WTC11 (cell line): ENCODE measurements around the gene POLH. TPM values are rescaled to one million over a fixed set of nuclear protein-coding genes. Genes with fewer than 3 reads are reported as not detected.
A peak's percentile ranks its signal among the peaks of the same experiment; 100 is the strongest.

Experiments used
- ATAC-seq: fragments of 200-7000 bp; cut with Tn5 transposase; 2 replicates; pipeline ENCODE4 v1.10.0; 2021; ENCODE audit warnings: mild to moderate bottlenecking, moderate library complexity
- Bru-seq: library from RNA; stranded (reverse); fragments of 400-500 nt; gene quantifications from one replicate; lab custom pipeline; 2021; lab: Mats Ljungman, UMichigan
- CTCF ChIA-PET: fragments of 300-600 bp; sonication (Branson Sonifier 250); formaldehyde crosslinking; loops from one replicate; lab custom pipeline; 2021; ENCODE audit warnings: antibody characterized with exemption; lab: Charles Lee
- POLR2A ChIA-PET: fragments of 350-600 bp; sonication (Branson Sonifier 250); formaldehyde crosslinking; loops from one replicate; lab custom pipeline; 2021; ENCODE audit warnings: antibody characterized with exemption; lab: Charles Lee
- DNase-seq: peaks from one replicate; pipeline ENCODE4 v3.0.0; 2021; ENCODE audit warnings: low spot score
- H3K27ac Mint-ChIP-seq: 2 replicates; pipeline ENCODE4 v1.8.0; 2021; ENCODE audit warnings: mixed read lengths
- H3K27me3 Mint-ChIP-seq: 2 replicates; pipeline ENCODE4 v1.8.0; 2021; ENCODE audit warnings: low read depth, mild to moderate bottlenecking, moderate library complexity, mixed read lengths
- H3K36me3 Mint-ChIP-seq: 2 replicates; pipeline ENCODE4 v1.8.0; 2021; ENCODE audit warnings: mixed read lengths
- H3K4me1 Mint-ChIP-seq: 2 replicates; pipeline ENCODE4 v1.8.0; 2022; ENCODE audit warnings: mixed read lengths
- H3K4me3 Mint-ChIP-seq: 2 replicates; pipeline ENCODE4 v1.8.0; 2021; ENCODE audit warnings: mild to moderate bottlenecking, moderate library complexity, mixed read lengths
- H3K9me3 Mint-ChIP-seq: 2 replicates; pipeline ENCODE4 v1.8.0; 2021; ENCODE audit warnings: mixed read lengths
- AR ChIP-seq: fragments of 250-450 bp; sonication (Bioruptor Pico); IDR thresholded peaks from 2 replicates; pipeline ENCODE4 v1.9.0; 2021; ENCODE audit warnings: mild to moderate bottlenecking
- CBFB ChIP-seq: sonication (generic); formaldehyde crosslinking; IDR thresholded peaks from 2 replicates; pipeline ENCODE4 v1.8.1; 2022; ENCODE audit warnings: mild to moderate bottlenecking, low read depth, missing genetic modification reagents
- CDX4 ChIP-seq: fragments of 250-450 bp; sonication (Bioruptor Pico); IDR thresholded peaks from 2 replicates; pipeline ENCODE4 v1.9.0; 2021; ENCODE audit warnings: moderate library complexity, mild to moderate bottlenecking, inconsistent platforms, borderline replicate concordance
- CREB1 ChIP-seq: sonication (generic); formaldehyde crosslinking; IDR thresholded peaks from 2 replicates; pipeline ENCODE4 v1.8.0; 2023; ENCODE audit warnings: mild to moderate bottlenecking, missing genetic modification reagents
- E2F1 ChIP-seq: sonication (generic); formaldehyde crosslinking; IDR thresholded peaks from 2 replicates; pipeline ENCODE4 v1.8.0; 2022; ENCODE audit warnings: mild to moderate bottlenecking, missing genetic modification reagents
- ERG ChIP-seq: fragments of 250-450 bp; sonication (Bioruptor Pico); IDR thresholded peaks from 2 replicates; pipeline ENCODE4 v1.8.0; 2021; ENCODE audit warnings: mild to moderate bottlenecking
- ETV6 ChIP-seq: sonication (generic); formaldehyde crosslinking; IDR thresholded peaks from 2 replicates; pipeline ENCODE4 v1.8.1; 2022; ENCODE audit warnings: mild to moderate bottlenecking, missing genetic modification reagents
- FOXK1 ChIP-seq: sonication (generic); formaldehyde crosslinking; IDR thresholded peaks from 2 replicates; pipeline ENCODE4 v1.8.0; 2022; ENCODE audit warnings: mild to moderate bottlenecking, moderate library complexity, missing genetic modification reagents
- IRF1 ChIP-seq: sonication (generic); formaldehyde crosslinking; IDR thresholded peaks from 2 replicates; pipeline ENCODE4 v1.8.0; 2023; ENCODE audit warnings: missing genetic modification reagents
- MAX ChIP-seq: sonication (generic); formaldehyde crosslinking; IDR thresholded peaks from 2 replicates; pipeline ENCODE4 v1.8.0; 2022; ENCODE audit warnings: mild to moderate bottlenecking, missing genetic modification reagents
- MXD4 ChIP-seq: fragments of 250-450 bp; sonication (Bioruptor Pico); IDR thresholded peaks from 2 replicates; pipeline ENCODE4 v1.8.0; 2021; ENCODE audit warnings: mild to moderate bottlenecking, moderate library complexity, borderline replicate concordance
- NR3C1 ChIP-seq: sonication (generic); formaldehyde crosslinking; conservative IDR thresholded peaks from 2 replicates; pipeline ENCODE4 v1.8.1; 2023; ENCODE audit warnings: low read depth, mild to moderate bottlenecking, missing genetic modification reagents
- OVOL2 ChIP-seq: fragments of 250-450 bp; sonication (Bioruptor Pico); IDR thresholded peaks from 2 replicates; pipeline ENCODE4 v1.9.0; 2021; ENCODE audit warnings: mild to moderate bottlenecking, borderline replicate concordance
- PRRX2 ChIP-seq: fragments of 250-450 bp; sonication (Bioruptor Pico); IDR thresholded peaks from 2 replicates; pipeline ENCODE4 v1.8.0; 2021; ENCODE audit warnings: mild to moderate bottlenecking
- RORB ChIP-seq: fragments of 250-450 bp; sonication (Bioruptor Pico); IDR thresholded peaks from 2 replicates; pipeline ENCODE4 v1.9.0; 2021; ENCODE audit warnings: mild to moderate bottlenecking
- STAT6 ChIP-seq: sonication (generic); formaldehyde crosslinking; conservative IDR thresholded peaks from 2 replicates; pipeline ENCODE4 v1.8.1; 2023; ENCODE audit warnings: mild to moderate bottlenecking, low read depth, missing genetic modification reagents, moderate library complexity
- USF2 ChIP-seq: sonication (generic); formaldehyde crosslinking; IDR thresholded peaks from 2 replicates; pipeline ENCODE4 v1.8.1; 2023; ENCODE audit warnings: mild to moderate bottlenecking, missing genetic modification reagents, moderate library complexity
- ZBTB21 ChIP-seq: sonication (generic); formaldehyde crosslinking; IDR thresholded peaks from 2 replicates; pipeline ENCODE4 v1.8.1; 2023; ENCODE audit warnings: mild to moderate bottlenecking, missing genetic modification reagents, borderline replicate concordance
- ZBTB43 ChIP-seq: sonication (generic); formaldehyde crosslinking; IDR thresholded peaks from 2 replicates; pipeline ENCODE4 v1.8.1; 2023; ENCODE audit warnings: mild to moderate bottlenecking, missing genetic modification reagents
- ZNF396 ChIP-seq: fragments of 250-450 bp; sonication (Bioruptor Pico); IDR thresholded peaks from 2 replicates; pipeline ENCODE4 v1.8.0; 2021; ENCODE audit warnings: mild to moderate bottlenecking, moderate library complexity, borderline replicate concordance
- ZNF423 ChIP-seq: fragments of 250-450 bp; sonication (Bioruptor Pico); IDR thresholded peaks from 2 replicates; pipeline ENCODE4 v2.1.2; 2022; ENCODE audit warnings: mild to moderate bottlenecking, moderate library complexity
- long read RNA-seq, 3 experiments: library from RNA in 1 of 3; library from capped mRNA in 1 of 3; library from polyadenylated mRNA in 1 of 3; unstranded in 2 of 3; stranded (forward) in 1 of 3; transcript quantifications; one replicate each; pipeline ENCODE4 v2.0.0, GENCODE V29; 2021
- total RNA-seq: library from RNA; stranded (reverse); gene quantifications from 3 replicates; pipeline ENCODE4 v1.2.3, GENCODE V29; 2021

POLH gene
- total RNA-seq, result 17.5 to 28.0 TPM (median 20.6 TPM) in 3 replicates
- percentile 64 among the genes with signal in this experiment for Bru-seq, nascent RNA
- long read RNA-seq, experiment 1, transcript POLH-202 (11 exons, 3,540 nt), result major isoform, 5 of 9 reads
- long read RNA-seq, experiment 1, partial matches to known transcripts, result 0 of 9 reads
- long read RNA-seq, experiment 1, other reads (novel, unspliced or antisense), result 4 of 9 reads
- long read RNA-seq, experiment 2, partial matches to known transcripts, result 0 of 5 reads
- long read RNA-seq, experiment 2, other reads (novel, unspliced or antisense), result 2 of 5 reads
- long read RNA-seq, experiment 3, partial matches to known transcripts, result 0 of 1 reads
- long read RNA-seq, experiment 3, other reads (novel, unspliced or antisense), result 0 of 1 reads

- CTCF ChIA-PET, result interaction anchor here (1.1 to 2.1 kb wide), 2 partner anchors 32 to 503 kb away, joined by 3 to 8 read pairs; no protein-coding TSS in a partner anchor
- Mint-ChIP-seq H3K36me3 (peaks cover 34% of the 10 kb centered on the region), H3K27ac (peak within 1 kb of the TSS; percentile 95), H3K9me3 (no peaks in the 10 kb centered on the region), H3K27me3 (no peaks in the 10 kb centered on the region), H3K4me3 (peak within 1 kb of the TSS; percentile 98), H3K4me1 (peaks cover 15% of the 10 kb centered on the region)
- DNase-seq (peak; percentile 92), ATAC-seq (peak; percentile 93)
- POLR2A ChIA-PET, result interaction anchor here (1.2 kb wide), 1 partner anchor 35 kb away, joined by 3 read pairs; no protein-coding TSS in a partner anchor
- TF ChIP-seq CREB1, result 0 out of 2 replicates have a peak, but pooled peaks have one; percentile 20
- TF ChIP-seq ETV6 (CRISPR knock-in tag), result peak; percentile 68
- no peak for TF ChIP-seq ZBTB21 (CRISPR knock-in tag)
- no peak for TF ChIP-seq CDX4 (CRISPR knock-in tag)
- no peak for TF ChIP-seq NR3C1 (CRISPR knock-in tag)
- TF ChIP-seq PRRX2 (CRISPR knock-in tag), result no peak
- TF ChIP-seq FOXK1 (CRISPR knock-in tag), result peak; percentile 95
- TF ChIP-seq MAX (CRISPR knock-in tag), result peak; percentile 85; the same call in 1 of the 2 replicates
- no peak for TF ChIP-seq ZNF396 (CRISPR knock-in tag)
- no peak for TF ChIP-seq MXD4
- TF ChIP-seq USF2, result no peak; the same call in none of the 2 replicates
- no peak for TF ChIP-seq CBFB (CRISPR knock-in tag)
- TF ChIP-seq ZNF423, result no peak
- TF ChIP-seq IRF1 (CRISPR knock-in tag), result no peak
- TF ChIP-seq E2F1, result no peak; the same call in 1 of the 2 replicates
- TF ChIP-seq RORB (CRISPR knock-in tag), result no peak
- TF ChIP-seq AR (CRISPR knock-in tag), result no peak
- TF ChIP-seq ERG, result no peak
- TF ChIP-seq STAT6, result no peak
- TF ChIP-seq ZBTB43 (CRISPR knock-in tag), result peak; percentile 73; the same call in 1 of the 2 replicates
- TF ChIP-seq OVOL2 (CRISPR knock-in tag), result no peak
Observed at GRCh38 chr6:43575772-43576551, at the start of gene POLH, which contains the start of gene XPO5. Gene POLH, plus strand, starts transcription at chr6:43576185. Its CDS starts 6,135 bp downstream, at chr6:43582320. Gene XPO5, minus strand, starts transcription at chr6:43576038. Its CDS starts 174 bp downstream, at chr6:43575864.
